Fibroblast of skin of scalp (primary cell): ENCODE measurements around the gene ZNF516.
A peak's percentile ranks its signal among the peaks of the same experiment; 100 is the strongest.

Source experiments
- DNase-seq: peaks from one replicate; pipeline ENCODE4 v3.0.0-alpha.2; 2013

The ZNF516 gene

DNA sequence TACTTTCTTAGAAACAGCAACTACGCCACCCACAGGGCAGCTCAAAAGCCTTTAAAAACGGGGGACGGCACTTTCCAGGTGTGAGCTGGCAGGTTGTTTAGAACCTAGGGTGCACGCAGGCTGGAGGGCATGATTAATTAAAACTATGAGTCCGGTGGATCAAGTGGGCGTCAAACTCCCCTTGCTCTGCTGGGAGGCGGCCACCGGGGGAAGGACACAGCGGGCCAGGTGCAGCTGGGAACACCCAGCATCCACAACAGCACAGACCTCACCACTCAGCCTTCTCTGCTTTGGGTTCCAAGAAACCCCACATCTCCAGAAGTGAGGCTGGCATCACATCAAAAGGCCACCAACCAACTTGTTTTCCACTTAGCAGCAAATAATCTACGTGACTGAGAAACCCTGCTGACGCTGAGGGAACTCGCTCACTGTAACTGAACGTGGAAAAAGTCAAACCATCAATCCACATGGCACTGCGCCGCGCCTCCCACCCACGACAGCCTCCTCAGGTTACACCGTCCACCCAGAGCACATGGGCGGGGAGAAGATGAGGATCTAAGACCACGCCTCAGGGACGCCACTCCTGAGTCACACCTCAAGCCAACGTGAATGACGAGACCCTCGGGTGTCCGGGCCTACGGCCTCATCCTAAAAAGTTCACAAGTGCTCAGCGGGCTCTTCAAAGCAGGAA, 118.2 kb downstream of the ZNF516 start:
- no peak for DNase-seq

DNA sequence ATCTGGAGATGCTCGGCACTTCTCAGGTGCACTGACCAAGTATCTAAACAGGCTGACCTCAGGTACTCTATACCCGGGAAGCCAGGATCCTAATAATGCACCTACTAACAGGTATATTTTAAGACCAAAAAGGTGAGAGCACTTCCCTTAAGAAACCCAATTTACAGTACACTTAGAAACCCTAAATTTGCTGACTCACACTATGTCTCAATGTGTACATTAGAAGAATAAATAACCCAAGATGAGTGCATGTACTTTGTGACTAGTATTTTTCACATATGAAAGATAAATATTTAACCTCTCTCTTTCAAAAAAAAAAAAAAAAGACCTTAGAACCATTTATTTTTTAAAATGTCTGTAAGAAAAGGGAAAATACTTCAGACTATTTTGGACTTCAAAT, 118.8 kb downstream of the ZNF516 start:
- no peak for DNase-seq

DNA sequence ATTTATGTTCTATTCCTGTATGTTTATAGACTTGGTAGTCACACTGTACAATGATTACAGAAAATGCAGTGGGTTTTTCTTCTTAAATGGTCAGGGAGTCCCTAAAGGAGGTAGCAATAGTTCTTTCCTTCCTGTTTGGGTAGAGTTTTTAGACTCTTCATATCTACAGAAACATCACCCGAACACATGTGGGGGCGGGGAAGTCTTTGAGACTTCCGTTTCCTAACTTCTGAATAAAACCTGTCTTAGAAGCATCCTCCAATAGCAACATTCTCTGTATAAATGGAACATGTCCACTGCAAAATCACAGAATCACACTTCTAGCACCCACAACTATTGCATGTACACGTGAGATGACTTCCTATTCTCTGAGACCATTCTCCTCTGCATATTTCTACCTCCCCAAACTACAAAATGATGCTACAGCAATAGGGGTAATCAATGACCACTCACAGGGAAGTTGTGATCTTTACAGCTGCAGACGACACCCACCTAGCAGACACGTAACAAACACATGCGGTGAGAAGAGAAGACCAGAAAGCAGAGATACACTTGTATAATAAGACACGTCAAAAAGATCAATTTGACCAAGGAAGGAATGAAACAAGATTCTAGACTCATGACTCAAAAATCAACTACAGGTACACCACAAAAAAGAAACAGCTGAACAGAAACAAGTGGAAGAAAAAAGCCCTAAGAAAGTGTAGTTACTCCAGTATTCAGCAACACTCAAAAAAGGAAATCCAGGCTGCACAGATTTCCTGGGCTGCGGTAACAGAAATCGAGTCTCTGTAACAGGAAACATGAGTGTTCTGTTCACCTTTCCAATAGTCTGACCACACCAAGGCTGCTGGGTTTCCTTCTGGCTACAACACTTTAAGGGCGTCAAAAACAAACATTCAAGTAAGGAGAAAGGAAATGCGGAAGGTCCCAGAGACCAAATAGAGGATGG, 120.4 kb downstream of the ZNF516 start:
- DNase-seq, result no peak

DNA sequence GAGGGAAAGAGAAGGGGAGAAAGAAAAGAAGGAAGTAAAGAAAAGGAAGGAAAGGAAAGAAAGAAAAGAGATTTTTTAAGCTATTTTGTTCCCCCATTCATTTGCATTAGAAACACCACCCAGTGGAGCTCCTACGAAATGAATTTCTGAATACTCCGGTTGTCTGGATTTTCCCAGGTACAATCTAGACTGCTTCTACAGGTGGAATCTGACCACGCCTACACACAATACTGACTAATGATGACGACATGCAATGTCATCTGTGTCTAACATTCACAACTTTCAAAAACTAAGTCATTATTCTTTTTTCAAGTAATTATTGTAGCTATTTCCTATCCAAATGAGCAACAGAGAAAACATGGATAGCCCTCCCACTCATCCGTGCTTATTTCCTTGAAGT, 121.7 kb downstream of the ZNF516 start:
- DNase-seq, result no peak

DNA sequence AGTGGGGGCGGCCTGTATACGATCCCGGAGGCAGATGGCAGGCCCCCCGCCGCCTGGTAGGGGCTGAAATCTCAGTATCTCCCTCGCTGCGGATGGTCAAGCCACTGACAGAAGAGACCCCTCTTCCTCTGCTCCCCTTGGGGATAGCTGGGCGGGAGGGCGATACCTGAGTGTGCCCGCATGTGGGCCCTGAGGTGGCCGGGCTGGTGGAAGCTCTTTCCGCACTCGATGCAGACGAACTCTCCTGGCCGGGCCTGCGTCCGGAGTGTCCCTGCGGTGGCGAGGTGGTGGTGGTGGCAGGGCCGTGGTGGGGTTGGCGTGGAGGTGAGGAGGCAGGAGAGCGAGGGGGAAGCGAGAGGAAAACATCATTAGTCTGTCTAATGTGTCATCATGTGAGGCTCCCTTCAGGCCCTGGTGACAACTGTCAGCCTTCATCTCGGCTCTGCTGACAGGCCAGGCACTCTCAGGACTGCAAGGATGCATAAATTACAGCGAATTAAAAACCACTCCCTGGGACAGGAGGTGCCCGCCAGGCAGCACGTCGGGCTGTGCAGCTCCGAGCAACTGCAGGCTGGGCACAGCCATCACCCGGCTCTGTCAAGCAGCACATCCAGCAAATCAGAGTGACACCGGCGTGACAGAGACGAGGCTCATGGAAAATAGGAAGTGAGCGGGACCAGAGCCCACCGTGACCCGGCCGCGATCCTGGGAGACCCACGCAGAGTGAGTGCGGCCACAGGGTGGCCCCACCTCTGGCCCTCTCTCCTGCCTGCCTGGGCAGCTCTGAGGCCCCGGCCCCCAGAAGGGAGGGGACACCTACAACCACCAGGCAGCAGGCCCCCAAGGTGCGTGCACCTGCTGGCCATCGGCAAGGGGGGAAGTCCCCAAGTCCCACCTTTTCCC, 123.5 kb downstream of the ZNF516 start:
- no peak for DNase-seq

DNA sequence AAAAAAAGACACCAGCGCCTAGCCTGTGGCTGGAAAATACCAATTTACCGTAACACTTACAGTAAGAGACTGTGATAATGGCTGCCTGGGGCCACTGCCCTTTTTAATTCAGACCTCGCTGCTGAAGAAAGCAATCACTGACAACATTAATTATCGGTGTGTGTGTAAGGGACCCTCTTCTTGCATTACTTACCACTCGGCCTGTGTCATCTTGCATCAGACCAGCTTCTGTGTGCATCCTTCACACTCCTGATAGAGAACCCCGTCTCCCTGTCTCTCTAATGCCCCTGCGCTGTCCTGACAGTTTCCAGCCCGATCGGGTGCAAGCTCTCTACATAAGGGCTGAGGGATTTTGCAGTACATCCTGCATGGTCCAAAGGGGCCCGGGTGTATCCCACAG, 124.4 kb downstream of the ZNF516 start:
- no peak for DNase-seq

DNA sequence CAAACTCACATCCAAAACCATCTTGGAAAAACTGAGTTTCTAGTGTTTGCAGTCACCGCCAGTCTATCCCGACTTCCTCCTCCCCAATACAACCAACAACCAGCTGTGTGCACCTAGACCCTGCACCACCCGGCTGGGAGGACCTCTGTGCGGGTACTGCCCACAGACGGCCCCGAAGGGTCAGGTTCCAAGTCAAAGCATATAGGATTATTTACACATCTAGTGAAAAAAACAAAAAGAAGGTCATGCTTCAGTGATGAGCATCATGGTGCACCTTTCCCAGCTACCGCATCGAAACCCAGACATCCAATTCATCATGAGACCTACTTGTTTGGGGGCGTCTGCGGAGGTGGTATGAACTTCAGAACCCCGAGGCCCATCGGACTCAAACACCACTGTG, 124.8 kb downstream of the ZNF516 start:
- DNase-seq, result no peak

DNA sequence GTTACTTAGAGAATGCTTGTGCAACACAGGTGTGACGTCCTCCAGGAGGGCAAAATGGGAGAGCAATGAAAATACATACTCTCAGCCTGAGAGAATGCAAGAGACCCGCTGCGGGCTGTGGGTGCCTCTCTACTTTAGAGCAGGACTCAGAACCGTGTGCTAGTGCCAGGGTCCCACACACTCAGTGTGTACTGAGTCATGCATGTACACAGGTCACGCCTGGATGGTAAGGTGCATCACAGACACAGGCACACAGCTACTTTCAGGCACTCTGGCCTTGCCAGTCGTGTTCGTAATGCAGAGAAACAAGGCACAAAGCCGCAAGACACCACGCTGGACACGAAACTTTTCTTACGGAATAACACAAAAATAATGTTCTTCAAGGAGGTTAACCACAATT, 125.3 kb downstream of the ZNF516 start:
- DNase-seq, result no peak

DNA sequence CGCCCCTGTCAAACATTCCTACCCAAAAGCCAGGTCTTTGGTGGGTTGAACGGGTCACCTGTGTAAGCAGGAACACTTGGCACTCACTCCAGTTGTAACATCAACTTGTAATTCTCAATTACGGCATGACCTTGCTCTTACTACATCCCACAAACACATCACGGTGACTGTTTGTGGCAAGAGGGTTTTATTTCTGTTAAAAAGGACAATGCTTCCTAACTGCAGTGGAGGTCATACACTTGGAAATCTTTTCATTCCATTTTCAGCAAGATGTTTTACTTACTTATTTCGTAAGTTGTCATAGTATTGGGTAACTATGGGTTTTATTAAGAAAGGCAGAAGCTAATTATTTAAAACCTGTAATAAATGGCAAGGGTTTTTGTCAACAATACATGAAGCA, 126.1 kb downstream of the ZNF516 start:
- DNase-seq, result no peak

DNA sequence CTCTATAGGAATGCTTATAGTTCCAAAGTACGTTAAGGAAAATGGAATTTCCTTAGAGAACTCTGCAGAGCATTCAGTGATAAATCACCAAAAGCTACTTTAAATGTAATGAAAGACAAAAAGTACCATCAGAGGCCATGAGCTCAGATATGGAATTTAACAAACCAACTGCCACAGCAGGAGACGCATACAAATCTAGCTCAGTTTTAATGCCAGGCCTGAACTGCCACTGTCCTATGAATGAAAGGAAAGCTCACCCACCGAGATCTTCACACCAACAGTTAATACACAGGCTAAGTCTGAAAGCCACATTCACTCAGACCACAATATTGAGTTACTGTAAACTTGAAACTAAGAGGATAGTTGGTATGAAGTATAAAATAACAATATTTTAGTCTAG, 126.8 kb downstream of the ZNF516 start:
- DNase-seq, result no peak

DNA sequence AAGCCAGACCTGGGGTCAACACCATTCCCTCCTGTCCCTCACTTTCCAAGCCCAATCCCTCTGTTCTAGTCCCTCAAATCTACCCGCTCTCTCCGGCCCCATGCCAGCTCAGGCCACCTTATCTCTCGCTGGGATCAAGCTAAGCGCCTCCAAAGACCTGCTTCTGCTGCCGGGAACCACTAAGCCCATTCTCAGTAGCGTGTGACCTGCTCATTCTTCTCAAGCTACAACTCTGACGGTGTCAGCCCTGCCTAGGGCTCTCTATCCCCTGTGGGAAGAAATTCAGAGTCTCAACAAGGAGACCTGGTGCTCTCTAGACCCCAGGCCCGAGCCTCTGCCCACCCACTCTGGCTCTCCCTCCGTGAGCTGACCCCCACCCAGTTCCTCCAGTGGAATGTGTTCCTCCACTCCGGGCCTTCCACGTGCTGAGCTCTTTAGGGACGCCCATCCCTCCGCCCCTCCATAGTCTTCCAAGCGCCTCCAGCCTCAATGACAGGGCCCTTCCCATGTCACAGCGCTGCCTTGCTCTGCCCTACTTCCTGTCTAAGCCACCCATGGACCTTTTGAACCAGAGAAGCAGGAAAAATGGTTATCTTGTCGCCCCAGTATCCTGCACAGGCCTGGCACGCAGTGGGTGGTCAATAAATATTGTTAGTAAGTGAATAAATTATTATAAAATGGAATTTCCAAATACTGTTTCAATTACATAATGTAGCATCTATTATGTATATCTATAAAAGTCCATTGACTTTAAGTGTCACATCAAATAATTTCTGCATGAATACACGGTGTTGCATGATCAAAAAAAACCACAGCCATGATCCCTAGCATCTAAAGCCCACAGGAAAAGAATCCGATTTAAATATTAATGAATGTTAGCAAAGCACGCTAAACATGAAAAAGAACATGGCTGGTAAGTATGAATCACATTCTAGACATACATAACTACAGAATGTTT, 127.6 kb downstream of the ZNF516 start:
- DNase-seq, result no peak

DNA sequence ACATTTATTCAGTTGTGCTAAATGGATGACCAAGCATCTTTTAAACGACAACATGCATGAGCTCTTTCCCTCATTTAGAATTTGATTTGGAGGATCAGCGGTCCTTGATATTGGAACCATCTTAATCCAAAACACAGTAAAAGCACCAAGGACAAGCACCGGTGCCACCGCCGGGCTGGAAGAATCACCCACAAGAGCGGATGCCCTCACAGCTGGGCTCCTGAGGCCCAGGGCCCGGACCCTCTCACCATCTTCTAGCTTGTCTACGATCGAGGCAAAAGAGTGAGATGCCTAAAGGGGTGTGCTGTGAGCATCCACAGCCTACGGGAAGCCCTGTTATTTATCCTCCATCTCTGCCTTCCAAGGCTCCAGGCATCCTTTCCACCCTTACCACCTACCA, 129.5 kb downstream of the ZNF516 start:
- DNase-seq, result no peak

DNA sequence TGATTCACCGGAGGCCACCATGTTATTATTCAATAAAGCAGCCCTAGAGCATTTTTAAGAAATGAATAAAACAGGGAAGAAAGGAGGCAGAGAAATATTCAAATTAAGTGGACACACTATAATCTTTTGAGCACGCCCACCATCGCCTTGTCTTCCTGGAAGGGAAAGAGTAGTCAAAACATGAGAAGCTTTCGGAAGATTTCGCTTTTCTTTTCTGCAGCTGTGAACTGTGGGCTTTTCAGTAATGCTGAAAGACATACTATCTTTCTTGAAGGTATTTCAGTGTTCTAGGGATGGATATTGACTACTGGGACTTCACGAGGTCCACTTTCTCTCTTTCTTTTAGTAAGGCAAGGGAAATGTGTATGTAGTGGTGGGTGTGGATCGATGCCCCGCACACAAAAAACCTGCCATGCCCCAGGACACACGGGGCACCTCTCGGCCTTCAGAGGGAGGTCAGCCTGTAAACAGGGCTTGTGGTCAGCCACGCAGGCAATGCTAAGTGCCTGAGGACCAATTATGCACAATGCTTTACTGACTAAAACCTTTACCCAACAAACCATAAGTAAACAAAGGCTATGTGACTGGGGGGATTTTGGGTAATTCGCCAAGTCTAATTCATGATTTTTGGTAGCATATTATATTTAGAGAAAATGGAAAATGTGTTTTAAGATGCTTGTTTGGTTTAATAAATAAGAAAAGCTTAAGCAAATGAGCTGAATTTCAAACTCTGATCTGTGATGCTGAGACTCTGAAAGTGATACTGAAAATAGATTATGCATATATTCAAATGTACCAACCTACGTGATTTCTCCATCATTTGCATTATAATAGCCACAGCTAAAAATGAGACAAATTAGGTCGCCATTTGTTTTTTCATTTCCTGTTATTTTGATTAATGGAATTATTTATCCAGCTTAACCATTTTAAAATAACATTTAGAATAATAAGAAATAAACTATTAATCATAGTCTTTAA, 130.5 kb downstream of the ZNF516 start:
- no peak for DNase-seq

DNA sequence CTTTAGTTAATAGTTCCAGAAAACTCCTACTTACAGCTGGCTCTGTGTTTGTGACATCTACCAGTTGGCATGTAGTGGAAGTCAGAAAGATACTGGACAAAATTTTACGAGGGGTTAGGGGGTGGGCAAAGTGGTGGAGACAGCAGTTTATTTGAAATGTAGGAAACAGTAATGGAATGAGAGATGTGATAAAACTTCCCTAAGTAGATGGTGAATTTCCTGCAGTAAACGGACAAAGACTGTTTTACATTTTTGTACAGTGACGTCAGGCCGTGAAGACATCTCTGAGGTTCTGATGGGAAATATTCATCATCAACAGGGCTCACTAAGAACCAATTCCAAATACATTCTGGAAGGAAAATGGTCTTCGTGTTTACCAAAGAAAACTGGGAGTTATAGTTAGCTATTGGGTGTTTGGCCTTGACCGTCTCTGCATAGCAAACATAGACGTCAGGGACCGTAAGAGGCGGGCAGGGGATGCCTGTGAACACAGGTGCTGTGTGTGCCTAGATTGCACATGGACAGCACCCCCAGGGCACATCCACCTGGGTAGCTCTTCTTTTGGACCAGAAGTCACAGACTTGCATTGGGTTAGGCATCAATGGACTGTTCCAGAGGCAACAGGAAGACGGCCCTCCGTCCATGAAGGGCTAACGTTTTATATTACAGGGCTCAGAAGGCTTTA, 131.5 kb downstream of the ZNF516 start:
- peak; percentile 59 for DNase-seq

DNA sequence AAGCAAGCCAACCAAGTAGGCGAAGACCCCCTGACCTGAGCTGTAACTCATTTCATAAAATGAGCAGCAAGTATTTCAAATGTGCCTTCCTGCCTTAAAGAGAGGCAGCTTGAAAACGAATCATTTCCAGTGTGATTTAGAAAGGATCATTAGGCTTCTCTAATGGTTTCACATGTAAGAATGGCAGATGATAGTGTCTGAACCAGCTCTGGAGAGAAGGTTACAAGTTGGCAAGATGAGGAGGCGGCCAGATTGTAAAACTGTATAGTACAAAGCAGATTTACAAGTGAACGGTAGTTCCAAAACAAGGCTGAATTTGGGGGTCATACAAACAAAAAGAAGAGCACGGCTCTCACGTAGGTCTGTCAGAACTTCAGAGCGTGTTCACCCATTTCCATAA, 132.4 kb downstream of the ZNF516 start:
- no peak for DNase-seq

DNA sequence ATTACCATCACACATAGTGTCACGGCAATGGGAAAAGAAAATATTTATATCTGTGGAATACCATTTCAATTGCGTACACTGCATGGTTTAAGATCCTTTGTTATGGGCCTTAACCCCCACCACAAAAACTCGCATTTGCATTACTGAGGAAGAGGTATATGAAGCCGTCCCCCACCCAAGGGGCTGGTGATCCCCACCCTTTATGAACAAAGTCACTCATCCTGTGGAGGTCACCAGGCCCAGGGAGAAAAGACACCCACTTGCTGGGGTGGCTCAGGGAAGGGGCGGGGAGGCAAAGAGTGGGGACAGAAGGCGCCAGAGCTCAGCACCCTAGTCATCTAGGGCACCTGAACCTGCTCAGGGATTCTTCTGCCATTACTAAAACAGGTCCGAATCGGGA, 133.8 kb downstream of the ZNF516 start:
- no peak for DNase-seq

DNA sequence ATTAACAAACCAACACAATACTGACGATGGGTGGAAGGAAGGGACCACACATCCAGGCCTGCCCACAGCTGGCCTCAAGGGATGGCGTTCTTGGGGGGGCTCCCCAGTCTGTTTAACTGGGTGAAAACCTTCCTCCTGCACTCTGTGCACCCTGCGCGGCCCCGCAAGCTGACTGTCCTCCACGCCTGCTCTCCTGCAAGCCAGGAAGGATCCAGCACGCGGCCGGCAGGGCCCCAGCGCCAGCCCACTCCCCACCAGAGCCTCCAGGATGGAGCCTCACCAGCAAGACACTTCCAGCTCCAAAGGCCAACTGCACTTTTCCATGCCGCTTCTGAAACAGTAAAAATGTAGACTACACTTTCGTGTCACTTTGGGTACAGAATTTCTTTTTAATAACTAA, 135.1 kb downstream of the ZNF516 start:
- DNase-seq, result no peak

DNA sequence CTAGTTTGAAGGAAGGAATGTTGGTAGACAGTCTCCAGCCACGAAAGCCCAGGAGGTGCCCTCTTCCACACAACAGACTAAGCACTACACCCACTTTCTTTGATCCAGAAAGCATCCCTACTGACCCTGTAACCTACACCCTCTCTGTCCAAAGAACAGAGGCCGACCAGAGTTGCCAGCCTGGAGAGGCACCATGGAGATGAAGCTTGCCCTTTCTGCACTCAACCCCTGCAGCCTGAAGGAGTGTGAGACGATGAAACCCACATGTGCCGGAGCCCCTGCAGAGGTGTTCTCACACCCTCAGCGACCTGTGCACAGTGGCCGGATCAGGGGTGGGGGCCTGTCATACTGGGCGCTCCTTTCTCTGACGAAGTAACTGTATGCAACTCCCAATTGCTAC, 136.3 kb downstream of the ZNF516 start:
- no peak for DNase-seq

DNA sequence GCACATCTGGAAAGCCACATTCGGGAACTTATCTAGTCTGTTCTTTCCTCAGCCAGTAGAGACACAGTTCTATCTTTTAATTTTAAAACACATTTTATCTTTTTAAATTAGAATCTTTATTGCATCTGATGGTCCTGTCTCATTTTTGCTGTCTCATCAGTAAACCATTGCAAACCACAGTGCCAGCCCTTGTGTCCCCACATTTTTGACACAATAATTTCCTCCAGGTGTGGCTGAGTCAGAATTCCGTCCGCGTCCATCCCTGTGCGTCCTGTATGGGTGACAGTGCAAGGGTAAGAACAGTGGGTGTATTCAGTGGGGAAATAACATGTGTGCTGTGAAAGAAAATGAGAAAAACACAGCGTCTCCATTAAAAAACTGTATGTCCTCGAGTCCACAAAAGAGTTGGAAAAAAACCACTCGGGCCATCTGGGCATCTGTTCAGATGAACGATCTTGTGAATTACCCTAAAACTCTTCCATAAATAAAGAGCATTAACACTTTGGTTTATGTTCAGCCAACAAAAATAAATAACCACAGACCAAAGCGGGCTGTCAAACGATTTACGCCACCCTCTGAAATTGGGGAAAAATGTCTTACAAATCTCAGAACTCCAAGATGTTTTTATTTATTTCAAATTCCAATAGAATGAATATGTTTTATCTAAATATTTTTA, 137.3 kb downstream of the ZNF516 start:
- no peak for DNase-seq
